Adrenal gland (tissue), 5 donors: Measurements from ENCODE around the gene PTPRD.

ENCODE experiments used
- POLR2A ChIP-seq, 2 donors: fragments of 450-650 bp; IDR thresholded peaks; one replicate each; pipeline ENCODE4 v1.6.1; 2017; ENCODE audit warnings: antibody characterized with exemption in 2 of 2, mild to moderate bottlenecking in 2 of 2, moderate library complexity in 1 of 2
- TF ChIP-seq, protein P1 (sequence below), 6 experiments: fragments of 450-650 bp in 4 of 6; fragments of 200-600 bp in 2 of 6; sonication (generic) in 1 of 6; IDR thresholded peaks; 1 replicate in 5 of 6; 2 replicates in 1 of 6; pipeline versions ENCODE4 v1.5.1 to v1.8.0; 2016 to 2021; ENCODE audit warnings: antibody characterized with exemption in 6 of 6, mild to moderate bottlenecking in 2 of 6, moderate library complexity in 1 of 6
- donor health status: DM: no; HTN: no; CAD: no.

- TF ChIP-seq, protein P1, sequence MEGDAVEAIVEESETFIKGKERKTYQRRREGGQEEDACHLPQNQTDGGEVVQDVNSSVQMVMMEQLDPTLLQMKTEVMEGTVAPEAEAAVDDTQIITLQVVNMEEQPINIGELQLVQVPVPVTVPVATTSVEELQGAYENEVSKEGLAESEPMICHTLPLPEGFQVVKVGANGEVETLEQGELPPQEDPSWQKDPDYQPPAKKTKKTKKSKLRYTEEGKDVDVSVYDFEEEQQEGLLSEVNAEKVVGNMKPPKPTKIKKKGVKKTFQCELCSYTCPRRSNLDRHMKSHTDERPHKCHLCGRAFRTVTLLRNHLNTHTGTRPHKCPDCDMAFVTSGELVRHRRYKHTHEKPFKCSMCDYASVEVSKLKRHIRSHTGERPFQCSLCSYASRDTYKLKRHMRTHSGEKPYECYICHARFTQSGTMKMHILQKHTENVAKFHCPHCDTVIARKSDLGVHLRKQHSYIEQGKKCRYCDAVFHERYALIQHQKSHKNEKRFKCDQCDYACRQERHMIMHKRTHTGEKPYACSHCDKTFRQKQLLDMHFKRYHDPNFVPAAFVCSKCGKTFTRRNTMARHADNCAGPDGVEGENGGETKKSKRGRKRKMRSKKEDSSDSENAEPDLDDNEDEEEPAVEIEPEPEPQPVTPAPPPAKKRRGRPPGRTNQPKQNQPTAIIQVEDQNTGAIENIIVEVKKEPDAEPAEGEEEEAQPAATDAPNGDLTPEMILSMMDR (IDR thresholded peaks at IDR 0.05), result no peak
- TF ChIP-seq POLR2A (IDR thresholded peaks at IDR 0.05), result no peak
Observed at GRCh38 chr9:8832386-8832785, 1780.4 kb downstream of the PTPRD start.
